Stromal cell of bone marrow (primary cell): Measurements from ENCODE around the gene GPRASP2.
"Not testable (repeated sequence)": the region's sequence is repeated elsewhere in the genome, so short reads cannot be mapped to it uniquely, and the experiment has no call there.

ENCODE experiments used
- DNase-seq: peaks from one replicate; pipeline ENCODE4 v3.0.0-alpha.2; 2012; ENCODE audit warnings: low read depth

Gene GPRASP2

DNA sequence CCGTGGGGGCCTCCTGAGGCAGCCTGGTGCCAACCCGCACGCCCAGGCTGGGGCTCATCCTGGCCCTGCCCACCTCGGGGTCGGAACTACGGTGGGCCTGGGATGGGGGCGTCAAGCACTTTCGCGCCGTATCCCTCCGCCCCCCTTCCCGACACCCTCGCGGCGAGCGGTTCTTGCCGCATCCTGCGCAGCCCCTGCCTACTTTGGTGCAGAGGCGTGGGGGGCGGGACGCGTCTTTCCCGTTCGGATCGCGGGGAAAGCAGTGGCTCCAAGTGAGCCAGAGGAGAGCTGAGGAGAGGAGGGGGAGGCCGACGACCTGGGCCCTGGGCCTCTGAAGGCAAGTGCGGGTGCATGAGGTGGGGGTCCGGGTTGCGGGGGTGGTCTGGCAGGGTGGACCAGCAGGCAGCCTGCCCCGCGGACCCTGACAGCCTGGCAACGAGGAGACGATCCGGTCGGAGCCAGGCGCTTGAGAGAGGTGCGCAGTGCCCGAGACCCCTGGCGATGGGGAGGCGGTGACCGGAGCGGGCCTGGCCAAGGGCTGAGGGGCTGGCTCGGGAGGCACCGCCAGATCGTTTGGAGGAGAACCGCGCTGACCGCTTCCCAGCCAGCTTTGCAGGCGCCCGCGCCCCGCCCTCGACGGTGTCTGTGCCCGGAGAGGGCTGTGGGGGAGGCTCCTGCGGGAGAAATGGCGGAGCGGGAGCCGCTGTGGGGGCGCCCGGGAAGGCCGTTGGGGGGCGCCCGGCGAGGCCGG, at the start of gene GPRASP2:
TSS of gene GPRASP2 (plus strand) at position 233 of the 751 bp plus-strand sequence. CDS start 2,422 bp downstream, outside the sequence.
- no peak for DNase-seq

DNA sequence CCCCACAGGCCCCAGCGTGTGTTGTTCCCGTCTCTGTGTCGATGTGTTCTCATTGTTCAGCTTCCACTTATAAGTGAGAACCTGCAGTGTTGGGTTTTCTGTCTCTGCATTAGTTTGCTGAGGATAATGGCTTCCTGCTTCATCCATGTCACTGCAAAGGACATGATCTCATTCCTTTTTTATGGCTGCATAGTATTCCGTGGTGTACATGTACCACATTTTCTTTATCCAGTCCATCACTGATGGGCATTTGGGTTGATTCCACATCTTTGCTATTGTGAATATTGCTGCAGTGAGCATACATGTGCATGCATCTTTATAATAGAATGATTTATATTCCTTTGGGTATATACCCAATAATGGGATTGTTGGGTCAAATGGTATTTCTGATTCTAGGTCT, 48.4 kb upstream of the GPRASP2 start:
- not testable (repeated sequence) for DNase-seq

DNA sequence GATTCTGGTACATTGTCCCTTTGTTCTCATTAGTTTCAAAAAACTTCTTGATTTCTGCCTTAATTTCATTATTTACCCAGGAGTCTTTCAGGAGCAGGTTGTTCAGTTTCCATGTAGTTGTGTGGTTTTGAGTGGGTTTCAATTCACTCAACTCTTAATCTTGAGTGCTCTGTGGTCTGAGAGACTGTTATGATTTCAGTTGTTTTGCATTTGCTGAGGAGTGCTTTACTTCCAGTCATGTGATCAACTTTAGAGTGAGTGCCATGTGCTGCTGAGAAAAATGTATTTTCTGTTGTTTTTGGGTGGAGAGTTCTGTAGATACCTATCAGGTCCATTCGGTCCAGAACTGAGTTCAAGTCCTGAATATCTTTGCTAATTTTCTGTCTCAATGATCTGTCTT, 45.2 kb upstream of the GPRASP2 start:
- DNase-seq = not testable (repeated sequence)

DNA sequence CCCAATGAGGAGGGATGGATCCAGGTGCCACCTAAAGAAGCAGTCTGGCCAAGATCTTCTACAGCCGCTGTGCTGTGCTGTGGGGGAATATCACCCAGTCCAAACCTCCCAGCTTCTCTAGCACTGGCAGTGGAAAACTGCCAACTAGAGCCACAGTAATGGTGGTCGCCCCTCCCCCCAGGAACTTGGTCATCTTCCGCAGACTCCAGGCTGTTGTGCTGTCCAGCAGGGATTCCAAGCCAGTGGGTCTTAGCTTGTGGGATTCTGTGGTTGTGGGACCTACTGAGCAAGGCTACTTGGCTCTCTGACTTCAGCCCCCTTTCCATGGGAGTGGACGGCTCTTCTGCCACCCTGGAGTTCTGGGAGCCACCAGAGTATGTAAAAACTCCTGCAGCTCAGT, 42.7 kb upstream of the GPRASP2 start:
- DNase-seq = no peak

- no peak for DNase-seq
Observed at GRCh38 chrX:102672856-102673255, 39.4 kb upstream of the GPRASP2 start.

DNA sequence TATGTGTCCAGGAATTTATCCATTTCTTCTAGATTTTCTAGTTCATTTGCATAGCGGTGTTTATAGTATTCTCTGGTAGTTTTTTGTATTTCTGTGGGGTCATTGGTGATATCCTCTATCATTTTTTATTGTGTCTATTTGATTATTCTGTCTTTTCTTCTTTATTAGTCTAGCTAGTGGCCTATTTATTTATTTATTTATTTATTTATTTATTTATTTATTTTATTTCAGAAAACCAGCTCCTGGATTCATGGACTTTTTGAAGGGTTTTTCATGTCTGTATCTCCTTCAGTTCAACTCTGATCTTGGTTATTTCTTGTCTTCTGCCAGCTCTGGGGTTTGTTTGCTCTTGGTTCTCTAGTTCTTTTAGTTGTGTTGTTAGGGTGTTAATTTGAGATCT, 34.8 kb upstream of the GPRASP2 start:
- DNase-seq = not testable (repeated sequence)

GRCh38 chrX:102684772-102685520, 27.3 kb upstream of the GPRASP2 start:
- DNase-seq = no peak

GRCh38 chrX:102694749-102695148, 17.5 kb upstream of the GPRASP2 start:
- no peak for DNase-seq

GRCh38 chrX:102696306-102696705, 15.9 kb upstream of the GPRASP2 start:
- no peak for DNase-seq

- DNase-seq = no peak
Observed at GRCh38 chrX:102697494-102697893, 14.8 kb upstream of the GPRASP2 start.

GRCh38 chrX:102708900-102709299, 3.3 kb upstream of the GPRASP2 start:
- no peak for DNase-seq

DNA sequence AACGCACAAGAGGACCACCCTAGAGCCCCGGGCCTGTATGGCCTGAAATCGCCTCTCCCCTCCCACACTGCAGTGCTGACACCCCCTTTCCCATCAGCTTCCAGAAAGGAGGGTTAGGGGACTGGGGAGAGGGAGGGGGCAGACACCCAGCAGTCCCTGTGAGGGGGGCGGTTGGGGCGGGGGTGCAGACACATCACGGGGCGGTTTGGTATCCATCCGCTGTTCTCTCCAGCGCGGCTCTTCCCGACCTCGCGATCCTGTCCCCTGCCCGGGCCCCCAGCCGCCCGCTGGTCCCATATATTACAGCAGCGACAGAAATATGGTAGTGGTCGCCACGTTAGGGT, 404 bp upstream of the GPRASP2 start:
- no peak for DNase-seq

- DNase-seq = no peak
Observed at GRCh38 chrX:102712981-102713625, 855 bp downstream of the GPRASP2 start.

DNA sequence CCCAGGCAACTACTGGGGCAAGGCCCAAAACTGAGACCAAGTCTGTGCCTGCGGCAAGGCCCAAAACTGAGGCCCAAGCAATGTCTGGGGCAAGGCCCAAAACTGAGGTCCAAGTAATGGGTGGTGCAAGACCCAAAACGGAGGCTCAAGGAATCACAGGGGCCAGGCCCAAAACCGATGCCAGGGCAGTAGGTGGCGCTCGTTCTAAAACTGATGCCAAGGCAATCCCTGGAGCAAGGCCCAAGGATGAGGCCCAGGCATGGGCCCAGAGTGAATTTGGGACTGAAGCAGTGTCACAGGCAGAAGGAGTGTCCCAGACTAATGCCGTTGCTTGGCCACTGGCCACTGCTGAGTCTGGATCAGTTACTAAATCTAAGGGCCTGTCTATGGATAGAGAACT, 2.7 kb downstream of the GPRASP2 start:
- no peak for DNase-seq

GRCh38 chrX:102715967-102716366, 3.7 kb downstream of the GPRASP2 start:
- no peak for DNase-seq

GRCh38 chrX:102720237-102721168, 8.3 kb downstream of the GPRASP2 start, which contains the start of gene GPRASP3:
Gene GPRASP3 (plus strand): TSS chrX:102720743. CDS start chrX:102748996, 28,253 bp downstream.
- DNase-seq = peak; percentile 35

- DNase-seq = not testable (repeated sequence)
Observed at GRCh38 chrX:102721169-102721506, 8.9 kb downstream of the GPRASP2 start.

GRCh38 chrX:102723456-102723855, 11.2 kb downstream of the GPRASP2 start:
- DNase-seq = no peak

DNA sequence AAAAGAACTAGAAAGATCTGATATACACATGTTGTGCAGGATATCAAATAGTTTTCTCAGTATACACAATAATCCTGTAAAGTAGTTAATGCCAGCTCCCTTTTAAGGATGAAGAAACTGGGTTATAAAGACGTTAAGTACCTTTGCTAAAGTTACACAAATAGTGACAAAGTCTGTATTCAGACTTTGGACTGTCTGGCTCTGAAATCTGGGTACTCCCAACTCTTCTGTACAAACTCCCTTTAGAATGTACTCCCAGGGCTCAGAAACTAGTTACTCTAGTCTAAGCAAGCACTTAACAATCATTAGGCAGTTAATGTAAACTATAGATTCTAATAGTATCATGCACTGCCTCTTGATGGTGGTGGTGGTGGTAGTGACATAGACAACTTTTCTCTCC, 15.5 kb downstream of the GPRASP2 start:
- DNase-seq = no peak

DNA sequence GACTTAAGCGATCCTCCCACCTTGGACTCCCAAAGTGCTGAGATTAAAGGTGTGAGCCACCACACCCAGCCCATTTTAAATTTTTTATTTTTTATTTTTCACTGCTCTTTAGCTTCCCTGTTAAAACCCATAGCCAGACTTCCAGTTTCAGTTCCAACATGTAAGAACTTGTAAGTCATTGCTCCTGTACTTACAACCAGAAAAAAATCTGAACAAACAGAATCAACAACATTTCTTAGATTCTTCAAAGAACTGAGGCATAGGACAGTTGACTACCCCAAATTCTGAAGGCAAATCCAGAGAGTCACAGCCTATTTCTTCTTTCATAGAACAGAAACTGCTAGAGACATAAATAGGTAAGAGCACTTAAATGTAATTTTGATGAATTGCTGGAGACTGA, 16.4 kb downstream of the GPRASP2 start:
- no peak for DNase-seq

DNA sequence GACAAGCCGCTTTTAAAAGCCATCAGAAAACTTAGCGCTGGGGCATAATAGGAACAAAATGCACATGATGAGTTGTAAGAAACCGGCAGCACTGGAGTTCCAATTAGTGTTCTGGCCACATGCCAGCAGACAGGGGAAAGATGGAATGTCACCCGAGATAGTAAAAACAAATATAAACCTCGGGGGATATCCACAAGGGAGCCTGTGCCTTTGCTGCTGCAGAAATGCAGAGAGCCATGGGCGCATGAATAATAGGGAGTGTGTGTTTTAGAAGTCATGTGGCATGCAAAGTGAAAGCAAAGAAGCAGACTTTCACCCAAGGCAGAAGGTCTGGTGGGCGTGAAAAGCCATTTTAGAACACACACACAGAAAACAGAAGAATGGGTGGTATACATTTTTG, 27.4 kb downstream of the GPRASP2 start:
- no peak for DNase-seq

DNA sequence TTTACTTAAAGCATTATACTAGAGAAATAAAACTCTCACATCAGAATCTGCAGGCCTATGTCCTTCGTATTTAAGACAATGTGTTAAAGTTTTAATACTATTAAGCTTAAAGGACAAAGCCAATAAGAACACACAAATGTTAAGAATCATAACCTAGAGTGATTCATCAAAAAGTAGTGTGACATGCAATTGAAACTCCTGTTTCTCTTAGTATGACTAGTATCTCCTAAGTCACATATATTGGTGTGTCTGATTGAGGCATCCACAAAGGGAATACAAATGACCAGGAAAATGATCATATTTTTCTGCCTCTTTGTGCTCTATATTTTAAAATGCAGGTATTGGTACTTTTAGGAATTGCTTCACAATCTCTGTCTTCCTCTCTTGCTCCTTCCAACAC, 32.1 kb downstream of the GPRASP2 start:
- DNase-seq = no peak
